ENCODE results near the gene PLP1. TPM values are rescaled to one million over a fixed set of nuclear protein-coding genes. Genes with fewer than 3 reads are reported as not detected.
"Not testable (repeated sequence)": the region's sequence is repeated elsewhere in the genome, so short reads cannot be mapped to it uniquely, and the experiment has no call there.

The PLP1 gene
- total RNA-seq, 1 donor from 2014 or later = 0.58 TPM

DNA sequence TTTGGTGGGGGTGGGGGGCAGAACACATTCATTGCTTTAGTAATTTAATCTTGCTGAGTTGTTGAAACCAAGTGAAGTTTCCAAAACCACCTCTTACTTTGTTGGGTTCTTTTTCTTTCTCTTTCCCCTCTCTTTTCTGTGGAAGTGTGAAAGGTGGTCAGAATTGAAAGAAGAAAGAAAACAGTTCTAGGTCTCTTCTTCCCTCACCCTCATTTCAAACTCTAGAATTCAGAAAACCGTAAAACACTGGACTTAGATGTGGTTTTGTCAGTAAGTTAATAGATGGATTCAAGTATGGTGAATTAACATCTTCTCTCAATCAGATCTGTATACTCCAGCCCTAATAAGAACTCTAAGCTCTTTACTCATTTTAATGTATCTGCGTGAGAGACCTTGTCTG lies 23.7 kb downstream of the PLP1 start:
- peaks cover 3% of the 10 kb centered on the region for H3K27me3 Mint-ChIP-seq (ENCODE audit: low read depth)
- H3K4me3 Mint-ChIP-seq = no peak overlapping the region
- no peaks in the 10 kb centered on the region for H3K36me3 Mint-ChIP-seq
- DNase-seq (ENCODE audit: low spot score in 2 of 2, unreplicated experiment in 2 of 2) = no peak
- H3K4me1 Mint-ChIP-seq = no peaks in the 10 kb centered on the region
- H3K9me3 Mint-ChIP-seq = no peaks in the 10 kb centered on the region
- no peak for TF ChIP-seq CTCF (IDR thresholded peaks at IDR 0.05; ENCODE audit: unreplicated experiment)
- H3K27ac Mint-ChIP-seq = no peak overlapping the region

DNA sequence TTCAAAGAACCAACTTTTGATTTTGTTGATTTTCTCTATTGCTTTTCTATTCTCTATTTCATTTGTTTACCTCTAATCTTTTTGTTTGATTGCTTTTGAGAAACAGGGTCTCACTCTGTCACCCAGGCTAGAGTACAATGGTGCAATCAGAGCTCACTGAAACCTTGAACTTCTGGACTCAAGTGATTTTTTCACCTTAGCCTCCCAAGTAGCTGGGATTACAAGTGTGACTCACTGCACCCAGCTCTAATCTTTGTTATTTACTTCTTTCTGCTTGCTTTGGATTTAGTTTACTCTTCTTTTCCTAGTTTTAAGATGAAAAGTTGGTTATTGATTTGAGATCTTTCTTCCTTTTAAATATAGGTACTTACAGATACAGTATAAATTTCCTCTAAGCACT lies 29.2 kb downstream of the PLP1 start:
- DNase-seq (ENCODE audit: low spot score in 2 of 2, unreplicated experiment in 2 of 2) = no peak
- Mint-ChIP-seq H3K36me3 (no peaks in the 10 kb centered on the region), H3K27me3 (ENCODE audit: low read depth) (peaks cover 3% of the 10 kb centered on the region), H3K4me3 (no peak overlapping the region), H3K4me1 (peaks cover 5% of the 10 kb centered on the region), H3K27ac (no peak overlapping the region), H3K9me3 (peaks cover 7% of the 10 kb centered on the region)
- no peak for TF ChIP-seq CTCF (IDR thresholded peaks at IDR 0.05; ENCODE audit: unreplicated experiment)

- Mint-ChIP-seq H3K9me3 (peaks cover 7% of the 10 kb centered on the region), H3K4me1 (peaks cover 5% of the 10 kb centered on the region), H3K27me3 (ENCODE audit: low read depth) (no peaks in the 10 kb centered on the region), H3K27ac (peak overlapping the region; percentile 18), H3K4me3 (no peak overlapping the region), H3K36me3 (no peaks in the 10 kb centered on the region)
- no peak for DNase-seq (ENCODE audit: low spot score in 2 of 2, unreplicated experiment in 2 of 2)
- no peak for TF ChIP-seq CTCF (IDR thresholded peaks at IDR 0.05; ENCODE audit: unreplicated experiment)
Measured at GRCh38 chrX:103806862-103807474, 30.3 kb downstream of the PLP1 start.

GRCh38 chrX:103811858-103812257 lies 35.2 kb downstream of the PLP1 start:
- Mint-ChIP-seq H3K27me3 (ENCODE audit: low read depth) (peaks cover 27% of the 10 kb centered on the region), H3K36me3 (no peaks in the 10 kb centered on the region), H3K9me3 (no peaks in the 10 kb centered on the region), H3K4me1 (peaks cover 5% of the 10 kb centered on the region), H3K27ac (no peak overlapping the region), H3K4me3 (no peak overlapping the region)
- TF ChIP-seq CTCF (IDR thresholded peaks at IDR 0.05; ENCODE audit: unreplicated experiment) = no peak
- DNase-seq (ENCODE audit: low spot score in 2 of 2, unreplicated experiment in 2 of 2) = no peak

DNA sequence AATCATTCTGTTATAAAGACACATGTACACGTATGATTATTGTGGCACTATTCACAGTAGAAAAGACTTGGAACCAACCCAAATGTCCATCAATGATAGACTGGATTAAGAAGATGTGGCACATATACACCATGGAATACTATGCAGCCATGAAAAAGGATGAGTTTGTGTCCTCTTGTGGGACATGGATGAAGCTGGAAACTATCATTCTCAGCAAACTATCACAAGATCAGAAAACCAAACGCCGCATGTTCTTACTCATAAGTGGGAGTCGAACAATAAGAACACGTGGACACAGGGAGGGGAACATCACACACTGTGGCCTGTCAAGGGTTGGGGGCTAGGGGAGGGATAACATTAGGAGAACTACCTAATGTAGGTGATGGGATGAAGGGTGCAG lies 40.5 kb downstream of the PLP1 start:
- H3K36me3 Mint-ChIP-seq; H3K9me3 Mint-ChIP-seq; H3K4me3 Mint-ChIP-seq; H3K27ac Mint-ChIP-seq; H3K4me1 Mint-ChIP-seq; DNase-seq (ENCODE audit: low spot score in 2 of 2, unreplicated experiment in 2 of 2): not testable (repeated sequence)
- peaks cover 27% of the 10 kb centered on the region for H3K27me3 Mint-ChIP-seq (ENCODE audit: low read depth)

DNA sequence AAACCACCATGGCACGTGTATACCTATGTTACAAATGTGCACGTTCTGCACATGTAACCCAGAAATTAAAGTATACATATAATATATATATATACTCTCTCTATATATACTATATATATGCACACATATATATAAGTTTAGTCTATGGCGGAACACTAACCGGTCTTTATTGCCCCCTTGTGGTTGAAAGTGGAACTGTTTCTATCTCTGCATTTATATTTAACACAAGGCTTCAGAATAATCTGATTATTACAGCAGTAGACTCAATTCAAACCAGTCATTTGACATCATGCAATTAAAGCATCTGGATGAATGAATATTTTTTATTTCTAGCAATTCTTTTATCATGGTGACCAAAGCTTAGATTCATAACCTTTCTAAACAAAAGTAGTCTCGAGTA lies 40.9 kb downstream of the PLP1 start:
- no peaks in the 10 kb centered on the region for H3K4me1 Mint-ChIP-seq
- no peak overlapping the region for H3K4me3 Mint-ChIP-seq
- H3K27me3 Mint-ChIP-seq (ENCODE audit: low read depth) = peaks cover 27% of the 10 kb centered on the region
- peaks cover 4% of the 10 kb centered on the region for H3K9me3 Mint-ChIP-seq
- no peak overlapping the region for H3K27ac Mint-ChIP-seq
- no peak for DNase-seq (ENCODE audit: low spot score in 2 of 2, unreplicated experiment in 2 of 2)
- no peaks in the 10 kb centered on the region for H3K36me3 Mint-ChIP-seq
- TF ChIP-seq CTCF (IDR thresholded peaks at IDR 0.05; ENCODE audit: unreplicated experiment) = peak; percentile 93

Measured in mesothelial cell of epicardium (in vitro differentiated cells).